Fibroblast of lung (primary cell): ENCODE measurements around the gene TOLLIP.

Experiments used
- EZH2 ChIP-seq: IDR thresholded peaks from 2 replicates; pipeline ENCODE4 v1.5.1; 2012; ENCODE audit warnings: low read length, control low read depth, mild to moderate bottlenecking; ENCODE audit errors: missing control alignments
- TF ChIP-seq, protein P1 (sequence below), 2 donors: IDR thresholded peaks in 1 of 2; conservative IDR thresholded peaks in 1 of 2; 1 replicate in 1 of 2; 2 replicates in 1 of 2; pipeline ENCODE4 v1.5.1; 2011 to 2012; ENCODE audit warnings: low read length in 2 of 2, control low read depth in 1 of 2, inconsistent platforms in 1 of 2, low read depth in 1 of 2, mild to moderate bottlenecking in 1 of 2

GRCh38 chr11:1344056-1344635, 34.7 kb upstream of the TOLLIP start:
- TF ChIP-seq, protein P1, sequence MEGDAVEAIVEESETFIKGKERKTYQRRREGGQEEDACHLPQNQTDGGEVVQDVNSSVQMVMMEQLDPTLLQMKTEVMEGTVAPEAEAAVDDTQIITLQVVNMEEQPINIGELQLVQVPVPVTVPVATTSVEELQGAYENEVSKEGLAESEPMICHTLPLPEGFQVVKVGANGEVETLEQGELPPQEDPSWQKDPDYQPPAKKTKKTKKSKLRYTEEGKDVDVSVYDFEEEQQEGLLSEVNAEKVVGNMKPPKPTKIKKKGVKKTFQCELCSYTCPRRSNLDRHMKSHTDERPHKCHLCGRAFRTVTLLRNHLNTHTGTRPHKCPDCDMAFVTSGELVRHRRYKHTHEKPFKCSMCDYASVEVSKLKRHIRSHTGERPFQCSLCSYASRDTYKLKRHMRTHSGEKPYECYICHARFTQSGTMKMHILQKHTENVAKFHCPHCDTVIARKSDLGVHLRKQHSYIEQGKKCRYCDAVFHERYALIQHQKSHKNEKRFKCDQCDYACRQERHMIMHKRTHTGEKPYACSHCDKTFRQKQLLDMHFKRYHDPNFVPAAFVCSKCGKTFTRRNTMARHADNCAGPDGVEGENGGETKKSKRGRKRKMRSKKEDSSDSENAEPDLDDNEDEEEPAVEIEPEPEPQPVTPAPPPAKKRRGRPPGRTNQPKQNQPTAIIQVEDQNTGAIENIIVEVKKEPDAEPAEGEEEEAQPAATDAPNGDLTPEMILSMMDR (conservative IDR thresholded peaks at IDR 0.05 in 1 of 2, IDR thresholded peaks at IDR 0.05 in 1 of 2; ENCODE audit: low read depth in 1 of 2, low read length in 2 of 2), result no peak
- TF ChIP-seq EZH2, result no peak
